Esophagus squamous epithelium (tissue), 5 donors: ENCODE results near the gene NDUFA11. TPM values are rescaled to one million over a fixed set of nuclear protein-coding genes. Genes with fewer than 3 reads are reported as not detected.

Experiments
- DNase-seq: peaks from one replicate; lab custom pipeline; 2025; lab: John Stamatoyannopoulos, UW
- H3K27ac ChIP-seq, 4 donors: fragments of 200-600 bp; sonication (generic); one replicate each; pipeline ENCODE4 v1.5.1; 2016 to 2019; ENCODE audit warnings: mild to moderate bottlenecking in 1 of 4
- H3K27me3 ChIP-seq, 4 donors: fragments of 200-600 bp; sonication (generic); 1 replicate in 3 of 4; 2 replicates in 1 of 4; pipeline versions ENCODE4 v1.5.1 to v1.6.0; 2017 to 2021; ENCODE audit warnings: antibody characterized with exemption in 1 of 4
- H3K36me3 ChIP-seq, 3 donors: fragments of 200-600 bp; sonication (generic); one replicate each; pipeline ENCODE4 v1.5.1; 2016 to 2019
- H3K4me1 ChIP-seq, 3 donors: fragments of 200-600 bp; sonication (generic); one replicate each; pipeline ENCODE4 v1.5.1; 2017 to 2019
- H3K4me3 ChIP-seq, 4 donors: fragments of 200-600 bp; sonication (generic); 1 replicate in 3 of 4; 2 replicates in 1 of 4; pipeline ENCODE4 v1.5.1; 2016 to 2019; ENCODE audit warnings: mild to moderate bottlenecking in 2 of 4, moderate library complexity in 1 of 4
- H3K9me3 ChIP-seq, 3 donors: fragments of 200-600 bp; sonication (generic); one replicate each; pipeline ENCODE4 v1.5.1; 2016 to 2019
- CTCF ChIP-seq, 6 experiments: fragments of 450-650 bp in 4 of 6; fragments of 200-600 bp in 2 of 6; sonication (generic) in 2 of 6; IDR thresholded peaks; one replicate each; pipeline ENCODE4 v1.5.1; 2016 to 2019; ENCODE audit warnings: antibody characterized with exemption in 6 of 6, mild to moderate bottlenecking in 4 of 6, moderate library complexity in 4 of 6
- POLR2A ChIP-seq, 4 donors: fragments of 450-650 bp; IDR thresholded peaks; one replicate each; pipeline ENCODE4 v1.6.1; 2017; ENCODE audit warnings: antibody characterized with exemption in 4 of 4, mild to moderate bottlenecking in 4 of 4, moderate library complexity in 3 of 4
- WGBS, 2 donors: methylation state at CpG; one replicate each; pipeline ENCODE4 v1.1.5; 2018; 5-methylcytosine and 5-hydroxymethylcytosine counted together
- intact Hi-C: fragments of 100-400 bp; cut with DNase I; formaldehyde crosslinking; loops from one replicate; pipeline ENCODE4 v1.15.0; 2022
- total RNA-seq, 4 donors: library from RNA; depleted of rRNA; stranded (reverse); fragments of >200 nt; gene quantifications; one replicate each; pipeline ENCODE4 v1.1.0, GENCODE V29; 2016
- donor health status: DM: yes; HTN: yes; CAD: no.

The NDUFA11 gene
- total RNA-seq, 4 donors from 2014 or later, result 204 to 277 (median 234) TPM

- H3K27ac ChIP-seq, result peak within 1 kb of the TSS; percentile 94 to 97 (median 96)
- H3K27me3 ChIP-seq, result no peaks in the 10 kb centered on the region
- intact Hi-C loops, result no loop called here
- peaks cover 0 to 37% (median 0%) of the 10 kb centered on the region in 3 donors for H3K36me3 ChIP-seq
- whole genome bisulfite sequencing, 2 donors, result 0% methylated on average over 1 to 8 of the region's 61 CpGs
- peak; percentile 100 for DNase-seq
- no peaks in the 10 kb centered on the region for H3K9me3 ChIP-seq
- H3K4me3 ChIP-seq, result peak within 1 kb of the TSS; percentile 79 to 100 (median 90)
- peaks cover 12 to 79% (median 24%) of the 10 kb centered on the region in 3 donors for H3K4me1 ChIP-seq
- peak in 2 of 4 donors; percentile 56 to 67 for TF ChIP-seq POLR2A (IDR thresholded peaks at IDR 0.05)
- TF ChIP-seq CTCF (IDR thresholded peaks at IDR 0.05), result peak in 3 of 6 experiments; percentile 5 to 10 (median 9)
Observed at GRCh38 chr19:5904352-5905113, 943 bp upstream of the NDUFA11 start, which contains the start of gene VMAC. VMAC (plus strand) TSS chr19:5904872; CDS start chr19:5904891, 19 bp downstream.

- 0 to 1% methylated on average over 9 to 24 of the region's 27 CpGs for WGBS, 2 donors
Observed at GRCh38 chr19:5903056-5903623, 450 bp downstream of the NDUFA11 start.

GRCh38 chr19:5900976-5901375 is 2.6 kb downstream of the NDUFA11 start:
- intact Hi-C loops, result no loop called here
- WGBS, 2 donors, result 77 to 89% methylated on average over 8 of the region's 8 CpGs
- no peak for DNase-seq
- no peaks in the 10 kb centered on the region for H3K9me3 ChIP-seq
- no peak overlapping the region for H3K27ac ChIP-seq
- TF ChIP-seq POLR2A (IDR thresholded peaks at IDR 0.05) (no peak), CTCF (IDR thresholded peaks at IDR 0.05) (no peak)
- no peaks in the 10 kb centered on the region for H3K27me3 ChIP-seq
- peaks cover 15 to 74% (median 21%) of the 10 kb centered on the region in 3 donors for H3K4me1 ChIP-seq
- H3K36me3 ChIP-seq, result peaks cover 7 to 48% (median 11%) of the 10 kb centered on the region in 3 donors
- H3K4me3 ChIP-seq, result no peak overlapping the region

More at GRCh38 chr19:5903056-5903623, 450 bp downstream of the NDUFA11 start:
- peaks cover 0 to 28% (median 0%) of the 10 kb centered on the region in 3 donors for H3K36me3 ChIP-seq
- no peaks in the 10 kb centered on the region for H3K9me3 ChIP-seq
- H3K4me3 ChIP-seq, result peak overlapping the region; percentile 79 to 100 (median 90)
- no peak for TF ChIP-seq POLR2A (IDR thresholded peaks at IDR 0.05)
- no peaks in the 10 kb centered on the region for H3K27me3 ChIP-seq
- peak overlapping the region; percentile 94 to 97 (median 96) for H3K27ac ChIP-seq
- no peak for DNase-seq
- H3K4me1 ChIP-seq, result peaks cover 14 to 71% (median 24%) of the 10 kb centered on the region in 3 donors
- intact Hi-C loops, result no loop called here

- Histone ChIP-seq H3K27ac (no peak overlapping the region), H3K36me3 (peaks cover 11 to 58% (median 12%) of the 10 kb centered on the region in 3 donors), H3K9me3 (no peaks in the 10 kb centered on the region), H3K4me3 (no peak overlapping the region), H3K27me3 (no peaks in the 10 kb centered on the region), H3K4me1 (peaks cover 13 to 74% (median 15%) of the 10 kb centered on the region in 3 donors)
- no peak for DNase-seq
- intact Hi-C loops, result no loop called here
- TF ChIP-seq POLR2A (IDR thresholded peaks at IDR 0.05), result no peak
- no peak for TF ChIP-seq CTCF (IDR thresholded peaks at IDR 0.05)
- WGBS, 2 donors, result 87 to 89% methylated on average over 7 to 11 of the region's 13 CpGs
Observed at GRCh38 chr19:5899728-5900526, 3.7 kb downstream of the NDUFA11 start.
